Measurements from ENCODE around the gene GON4L. TPM values are rescaled to one million over a fixed set of nuclear protein-coding genes. Genes with fewer than 3 reads are reported as not detected.
"Not testable (repeated sequence)": the region's sequence is repeated elsewhere in the genome, so short reads cannot be mapped to it uniquely, and the experiment has no call there.

Gene GON4L
- total RNA-seq, 1 experiment from 2014 or later = 31.2 TPM

- Histone ChIP-seq H3K79me2 (ENCODE audit: low read length) (no peaks in the 10 kb centered on the region), H3K27ac (ENCODE audit: low read length) (no peak overlapping the region)
- BruUV-seq (replicated peaks) = no TSS peak
These were observed 40.7 kb upstream of the GON4L start for GRCh38 chr1:155897746-155898145.

GRCh38 chr1:155896476-155896875 lies 39.5 kb upstream of the GON4L start:
- H4K20me1 ChIP-seq (ENCODE audit: low read length); intact Hi-C loops (cut with micrococcal nuclease); H3K4me2 ChIP-seq (ENCODE audit: low read length); H3K9me2 ChIP-seq (replicated peaks; ENCODE audit: low read length); H3K9me3 ChIP-seq (ENCODE audit: low read length); POLR2A ChIA-PET (ENCODE audit: unreplicated experiment); H3K4me3 ChIP-seq (ENCODE audit: low read length); CTCF ChIA-PET; DNase-seq; BruUV-seq (replicated peaks); H3K79me2 ChIP-seq (ENCODE audit: low read length); H3K9ac ChIP-seq (ENCODE audit: low read length); H3K27me3 ChIP-seq (ENCODE audit: low read length); H2AFZ ChIP-seq (ENCODE audit: low read length); H3K27ac ChIP-seq (ENCODE audit: low read length); ATAC-seq: not testable (repeated sequence)
- H3F3A ChIP-seq (ENCODE audit: low read length, unreplicated experiment) = peaks cover 15% of the 10 kb centered on the region
- H3K4me1 ChIP-seq (ENCODE audit: insufficient read depth, low read length) = peaks cover 23% of the 10 kb centered on the region
- peaks cover 34% of the 10 kb centered on the region for H3K36me3 ChIP-seq (ENCODE audit: low read depth, low read length)

More at GRCh38 chr1:155897746-155898145, 40.7 kb upstream of the GON4L start:
- Histone ChIP-seq H3K9ac (ENCODE audit: low read length) (no peak overlapping the region), H3K9me3 (ENCODE audit: low read length) (no peaks in the 10 kb centered on the region), H3K9me2 (replicated peaks; ENCODE audit: low read length) (no peaks in the 10 kb centered on the region), H2AFZ (ENCODE audit: low read length) (no peak overlapping the region), H3K4me3 (ENCODE audit: low read length) (no peak overlapping the region), H3K4me2 (ENCODE audit: low read length) (no peak overlapping the region), H3F3A (ENCODE audit: low read length, unreplicated experiment) (peaks cover 15% of the 10 kb centered on the region), H4K20me1 (ENCODE audit: low read length) (no peaks in the 10 kb centered on the region), H3K27me3 (ENCODE audit: low read length) (no peaks in the 10 kb centered on the region), H3K4me1 (ENCODE audit: insufficient read depth, low read length) (peaks cover 16% of the 10 kb centered on the region), H3K36me3 (ENCODE audit: low read depth, low read length) (peaks cover 36% of the 10 kb centered on the region)
- CTCF ChIA-PET = no interaction called here
- POLR2A ChIA-PET (ENCODE audit: unreplicated experiment) = interaction anchor here (0.7 kb wide), 1 partner anchor 134 kb away, joined by 42 read pairs; no protein-coding TSS in a partner anchor
- no peak for TF ChIP-seq CTCF (conservative IDR thresholded peaks at IDR 0.05; ENCODE audit: low read depth, low read length)
- TF ChIP-seq EZH2 (IDR thresholded peaks at IDR 0.05; ENCODE audit: low read length, unreplicated experiment) = no peak
- TF ChIP-seq EZH2phosphoT487 (IDR thresholded peaks at IDR 0.05; ENCODE audit: borderline replicate concordance, low read length) = no peak
- DNase-seq (no peak), ATAC-seq (no peak)
- intact Hi-C loops (cut with micrococcal nuclease) = no loop called here

- H4K20me1 ChIP-seq (ENCODE audit: low read length); intact Hi-C loops (cut with micrococcal nuclease): not testable (repeated sequence)
These were observed 38.6 kb upstream of the GON4L start for GRCh38 chr1:155895617-155896016.

More at GRCh38 chr1:155895617-155896016, 38.6 kb upstream of the GON4L start:
- H3K9me3 ChIP-seq (ENCODE audit: low read length); ATAC-seq; H3K9me2 ChIP-seq (replicated peaks; ENCODE audit: low read length); H3K4me3 ChIP-seq (ENCODE audit: low read length); CTCF ChIA-PET; H3K79me2 ChIP-seq (ENCODE audit: low read length); BruUV-seq (replicated peaks); H3K27ac ChIP-seq (ENCODE audit: low read length); H3K4me2 ChIP-seq (ENCODE audit: low read length); H2AFZ ChIP-seq (ENCODE audit: low read length); H3K27me3 ChIP-seq (ENCODE audit: low read length); H3K9ac ChIP-seq (ENCODE audit: low read length): not testable (repeated sequence)
- Histone ChIP-seq H3F3A (ENCODE audit: low read length, unreplicated experiment) (peaks cover 15% of the 10 kb centered on the region), H3K36me3 (ENCODE audit: low read depth, low read length) (peaks cover 29% of the 10 kb centered on the region), H3K4me1 (ENCODE audit: insufficient read depth, low read length) (peaks cover 23% of the 10 kb centered on the region)
- POLR2A ChIA-PET (ENCODE audit: unreplicated experiment) = interaction anchor here (0.7 kb wide), 2 partner anchors 333 to 611 kb away, joined by 6 to 13 read pairs; partner anchors contain the start of gene ASH1L
- peak; percentile 14 for DNase-seq

Data from PC-3 (cell line).